CD14-positive monocyte (primary cell): ENCODE measurements around the gene CDKAL1. TPM values are rescaled to one million over a fixed set of nuclear protein-coding genes. Genes with fewer than 3 reads are reported as not detected.

Experiments used
- DNase-seq, 3 donors: peaks; one replicate each; pipeline ENCODE4 v3.0.0-alpha.2; 2011 to 2022
- H2AFZ ChIP-seq: 2 replicates; pipeline ENCODE4 v1.6.0; 2012; ENCODE audit warnings: mild to moderate bottlenecking, low read depth, low read length, inconsistent platforms; ENCODE audit not compliant: insufficient read depth, poor library complexity, severe bottlenecking
- H3K27ac ChIP-seq, 2 donors: 1 replicate in 1 of 2; 2 replicates in 1 of 2; pipeline ENCODE4 v1.5.1; 2012 to 2013; ENCODE audit warnings: low read length in 2 of 2, control low read depth in 1 of 2, inconsistent platforms in 1 of 2, low read depth in 1 of 2, mild to moderate bottlenecking in 1 of 2
- H3K27me3 ChIP-seq, 2 donors: one replicate each; pipeline versions ENCODE4 v1.6.0 to v1.6.1; 2011 to 2013; ENCODE audit warnings: low read length in 2 of 2; ENCODE audit not compliant: control insufficient read depth in 2 of 2, insufficient read depth in 2 of 2
- H3K36me3 ChIP-seq, 2 donors: replicated peaks in 1 of 2; 1 replicate in 1 of 2; 2 replicates in 1 of 2; pipeline versions ENCODE4 v1.5.1 to v1.6.1; 2012 to 2013; ENCODE audit warnings: low read length in 2 of 2, control low read depth in 1 of 2, inconsistent platforms in 1 of 2, mild to moderate bottlenecking in 1 of 2; ENCODE audit not compliant: insufficient read depth in 2 of 2, control insufficient read depth in 1 of 2
- H3K4me1 ChIP-seq, 2 donors: 1 replicate in 1 of 2; 2 replicates in 1 of 2; pipeline versions ENCODE4 v1.5.1 to v1.6.1; 2012 to 2013; ENCODE audit warnings: low read length in 2 of 2, control low read depth in 1 of 2, inconsistent platforms in 1 of 2, mild to moderate bottlenecking in 1 of 2, moderate library complexity in 1 of 2; ENCODE audit not compliant: insufficient read depth in 2 of 2, control insufficient read depth in 1 of 2
- H3K4me2 ChIP-seq: replicated peaks from 2 replicates; pipeline ENCODE3; 2012; ENCODE audit warnings: low read length, moderate library complexity, mild to moderate bottlenecking; ENCODE audit not compliant: poor library complexity, severe bottlenecking; ENCODE audit errors: extremely low read depth
- H3K4me3 ChIP-seq, 3 experiments: fragments of 200-600 bp in 1 of 3; sonication (generic) in 1 of 3; replicated peaks in 1 of 3; 1 replicate in 2 of 3; 2 replicates in 1 of 3; pipeline ENCODE4 v1.5.1; 2011 to 2013; ENCODE audit warnings: low read length in 3 of 3, mild to moderate bottlenecking in 3 of 3, control low read depth in 2 of 3, low read depth in 2 of 3, inconsistent platforms in 1 of 3, moderate library complexity in 1 of 3
- H3K79me2 ChIP-seq: 2 replicates; pipeline ENCODE4 v1.6.0; 2012; ENCODE audit warnings: mild to moderate bottlenecking, control low read depth, inconsistent platforms, low read length, moderate library complexity; ENCODE audit not compliant: insufficient read depth
- H3K9ac ChIP-seq: 2 replicates; pipeline ENCODE4 v1.6.0; 2017; ENCODE audit warnings: low read length, mild to moderate bottlenecking; ENCODE audit not compliant: insufficient read depth, poor library complexity, severe bottlenecking
- H3K9me3 ChIP-seq, 2 donors: replicated peaks in 1 of 2; 1 replicate in 1 of 2; 2 replicates in 1 of 2; pipeline versions ENCODE4 v1.5.1 to v1.6.1; 2012 to 2013; ENCODE audit warnings: low read length in 2 of 2, control low read depth in 1 of 2; ENCODE audit not compliant: control insufficient read depth in 1 of 2, insufficient read depth in 1 of 2
- H4K20me1 ChIP-seq: 2 replicates; pipeline ENCODE4 v1.6.0; 2012; ENCODE audit warnings: mild to moderate bottlenecking, low read length, control low read depth, moderate library complexity; ENCODE audit not compliant: insufficient read depth
- H3K27ac Mint-ChIP-seq, 7 donors: one replicate each; pipeline ENCODE4 v1.8.0; 2020; ENCODE audit warnings: mild to moderate bottlenecking in 7 of 7, mixed read lengths in 7 of 7, moderate library complexity in 6 of 7, inconsistent platforms in 2 of 7
- H3K27me3 Mint-ChIP-seq, 3 donors: one replicate each; pipeline ENCODE4 v1.8.0; 2021 to 2022; ENCODE audit warnings: low read depth in 3 of 3, mild to moderate bottlenecking in 3 of 3, mixed read lengths in 3 of 3, moderate library complexity in 3 of 3, inconsistent platforms in 1 of 3
- H3K36me3 Mint-ChIP-seq, 2 donors: one replicate each; pipeline ENCODE4 v1.8.0; 2020; ENCODE audit warnings: mixed read lengths in 2 of 2, inconsistent platforms in 1 of 2, mild to moderate bottlenecking in 1 of 2
- H3K4me1 Mint-ChIP-seq: one replicate; pipeline ENCODE4 v1.8.0; 2020; ENCODE audit warnings: mild to moderate bottlenecking, mixed read lengths
- H3K4me3 Mint-ChIP-seq, 2 donors: one replicate each; pipeline ENCODE4 v1.8.0; 2020; ENCODE audit warnings: mild to moderate bottlenecking in 2 of 2, mixed read lengths in 2 of 2, moderate library complexity in 1 of 2
- H3K9me3 Mint-ChIP-seq, 7 donors: one replicate each; pipeline ENCODE4 v1.8.0; 2020 to 2022; ENCODE audit warnings: mixed read lengths in 7 of 7, mild to moderate bottlenecking in 6 of 7, moderate library complexity in 6 of 7, inconsistent platforms in 2 of 7
- CTCF ChIP-seq: fragments of 200-600 bp; IDR thresholded peaks from one replicate; pipeline ENCODE4 v1.8.0; 2022; ENCODE audit warnings: antibody characterized with exemption, mild to moderate bottlenecking
- WGBS: methylation state at CpG from one replicate; pipeline ENCODE4 v1.1.5; 2013; ENCODE audit warnings: missing lambda C conversion rate; ENCODE audit not compliant: insufficient coverage; 5-methylcytosine and 5-hydroxymethylcytosine counted together
- intact Hi-C, 2 donors: fragments of 100-400 bp; cut with micrococcal nuclease; formaldehyde crosslinking; loops; one replicate each; pipeline versions ENCODE4 v1.15.0 to v1.15.1; 2023
- polyA plus RNA-seq, 3 donors: library from polyadenylated mRNA; depleted of rRNA in 1 of 3; unstranded in 2 of 3; stranded (reverse) in 1 of 3; fragments of 300-500 nt in 2 of 3; fragments of >200 nt in 1 of 3; fragmentation: Illumina TruSeq in 2 of 3; gene quantifications; 1 replicate in 2 of 3; 2 replicates in 1 of 3; pipeline ENCODE4 v1.2.3, GENCODE V29; 2012 to 2021

CDKAL1 gene
- polyA plus RNA-seq, 3 donors = 3.2 to 12.4 (median 8.3) TPM

DNA sequence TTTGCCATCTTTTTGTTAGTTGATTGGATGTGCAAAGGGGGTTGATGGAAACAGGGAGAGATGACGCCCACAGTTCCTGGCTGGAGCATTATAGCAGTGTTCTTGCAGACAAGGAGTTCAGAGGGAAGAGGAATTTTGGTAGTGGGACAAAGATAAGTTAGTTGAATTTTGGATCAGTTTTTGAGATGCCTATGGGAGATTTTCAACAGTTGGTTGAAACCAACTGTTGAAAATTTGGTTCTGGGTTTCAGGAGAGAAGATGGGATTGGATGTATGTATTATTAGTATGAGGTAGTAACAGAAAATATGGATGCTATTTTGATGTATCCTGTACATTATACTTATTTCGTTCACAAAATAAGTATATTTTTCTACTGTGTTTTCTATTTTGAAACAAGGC is 274.2 kb downstream of the CDKAL1 start:
- DNase-seq = no peak
- no peak for TF ChIP-seq CTCF
- no peaks in the 10 kb centered on the region for H3K79me2 ChIP-seq
- Mint-ChIP-seq H3K4me3 (no peak overlapping the region), H3K9me3 (peaks cover 0 to 12% (median 5%) of the 10 kb centered on the region in 7 donors), H3K27me3 (no peaks in the 10 kb centered on the region), H3K4me1 (no peaks in the 10 kb centered on the region), H3K27ac (no peak overlapping the region), H3K36me3 (peaks cover 3 to 12% of the 10 kb centered on the region in 2 donors)
- no peak overlapping the region for H3K4me3 ChIP-seq
- H3K4me2 ChIP-seq = no peak overlapping the region
- intact Hi-C loops = no loop called here
- no peaks in the 10 kb centered on the region for H4K20me1 ChIP-seq
- no peak overlapping the region for H2AFZ ChIP-seq
- WGBS = 100% methylated on average over 1 of the region's 2 CpGs
- H3K27me3 ChIP-seq = no peaks in the 10 kb centered on the region
- no peak overlapping the region for H3K27ac ChIP-seq
- H3K4me1 ChIP-seq = no peaks in the 10 kb centered on the region
- H3K9me3 ChIP-seq = no peaks in the 10 kb centered on the region
- no peak overlapping the region for H3K9ac ChIP-seq
- H3K36me3 ChIP-seq = no peaks in the 10 kb centered on the region

DNA sequence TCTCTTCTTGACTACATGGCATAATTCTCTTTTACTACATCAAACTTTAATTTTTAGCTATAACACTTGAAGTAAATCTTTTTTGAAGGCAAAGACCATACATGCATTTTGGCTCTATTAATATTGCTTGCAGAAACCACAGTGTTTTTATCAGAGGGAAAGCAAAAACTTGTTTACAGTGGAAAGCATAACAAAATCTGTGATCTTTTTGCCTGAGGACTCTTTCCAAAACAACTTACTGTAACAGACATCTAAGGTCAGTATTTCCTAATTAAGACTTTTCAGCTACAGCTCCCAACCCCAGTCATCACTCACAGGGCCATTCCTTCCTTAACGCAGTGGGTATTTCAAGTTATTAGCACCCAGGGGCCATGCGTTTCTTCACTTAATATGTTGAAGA is 274.7 kb downstream of the CDKAL1 start:
- H3K4me3 ChIP-seq = no peak overlapping the region
- DNase-seq = no peak
- peaks cover 0 to 12% (median 5%) of the 10 kb centered on the region in 7 donors for H3K9me3 Mint-ChIP-seq
- H3K4me3 Mint-ChIP-seq = no peak overlapping the region
- no peak overlapping the region for H3K9ac ChIP-seq
- H3K27me3 ChIP-seq = no peaks in the 10 kb centered on the region
- no peak overlapping the region for H3K27ac Mint-ChIP-seq
- WGBS = no CpG with 5 or more reads among the region's 2 CpGs
- H3K27ac ChIP-seq = no peak overlapping the region
- H3K36me3 Mint-ChIP-seq = peaks cover 3 to 12% of the 10 kb centered on the region in 2 donors
- H3K27me3 Mint-ChIP-seq = no peaks in the 10 kb centered on the region
- no peaks in the 10 kb centered on the region for H3K9me3 ChIP-seq
- no peaks in the 10 kb centered on the region for H3K36me3 ChIP-seq
- no peaks in the 10 kb centered on the region for H3K4me1 ChIP-seq
- intact Hi-C loops = no loop called here
- no peaks in the 10 kb centered on the region for H4K20me1 ChIP-seq
- no peak overlapping the region for H3K4me2 ChIP-seq
- no peak for TF ChIP-seq CTCF
- no peaks in the 10 kb centered on the region for H3K4me1 Mint-ChIP-seq
- H2AFZ ChIP-seq = no peak overlapping the region
- no peaks in the 10 kb centered on the region for H3K79me2 ChIP-seq
